Ramos (cell line): Measurements from ENCODE around the gene SCD.
"Not testable (repeated sequence)": the region's sequence is repeated elsewhere in the genome, so short reads cannot be mapped to it uniquely, and the experiment has no call there.

ENCODE experiments used
- in situ Hi-C: fragments of 300-500 bp; cut with MboI; formaldehyde crosslinking; loops from one replicate; pipeline ENCODE4 v1.14.3; 2022; ENCODE audit warnings: low sequenced_read_pairs; ENCODE audit not compliant: unreplicated experiment

SCD gene

GRCh38 chr10:100357059-100357858 lies 10.2 kb downstream of the SCD start:
- in situ Hi-C loops, result no loop called here

- in situ Hi-C loops, result no loop called here
Measured at GRCh38 chr10:100359030-100359432, 12.0 kb downstream of the SCD start.

- in situ Hi-C loops, result no loop called here
Measured at GRCh38 chr10:100359529-100360150, 12.6 kb downstream of the SCD start.

- in situ Hi-C loops, result no loop called here
Measured at GRCh38 chr10:100360234-100360633, 13.2 kb downstream of the SCD start.

GRCh38 chr10:100362570-100363496 lies 15.8 kb downstream of the SCD start:
- in situ Hi-C loops, result no loop called here

- in situ Hi-C loops, result no loop called here
Measured at GRCh38 chr10:100364175-100364574, 17.1 kb downstream of the SCD start.

- in situ Hi-C loops, result no loop called here
Measured at GRCh38 chr10:100364735-100365391, 17.8 kb downstream of the SCD start.

GRCh38 chr10:100368721-100369120 lies 21.7 kb downstream of the SCD start:
- in situ Hi-C loops, result no loop called here

- in situ Hi-C loops, result no loop called here
Measured at GRCh38 chr10:100370714-100371481, 23.9 kb downstream of the SCD start.

- in situ Hi-C loops, result no loop called here
Measured at GRCh38 chr10:100371482-100372027, 24.5 kb downstream of the SCD start.

GRCh38 chr10:100372415-100373297 lies 25.6 kb downstream of the SCD start:
- in situ Hi-C loops, result no loop called here

- in situ Hi-C loops, result no loop called here
Measured at GRCh38 chr10:100373298-100374199, 26.5 kb downstream of the SCD start.

GRCh38 chr10:100374200-100374655 lies 27.2 kb downstream of the SCD start:
- in situ Hi-C loops, result no loop called here

GRCh38 chr10:100374677-100375353 lies 27.8 kb downstream of the SCD start:
- in situ Hi-C loops, result not testable (repeated sequence)

GRCh38 chr10:100376656-100377055 lies 29.6 kb downstream of the SCD start:
- in situ Hi-C loops, result not testable (repeated sequence)

GRCh38 chr10:100377830-100378229 lies 30.8 kb downstream of the SCD start:
- in situ Hi-C loops, result no loop called here

- in situ Hi-C loops, result no loop called here
Measured at GRCh38 chr10:100380400-100380799, 33.4 kb downstream of the SCD start.
